Neural cell (in vitro differentiated cells): ENCODE measurements around the gene SLC8A1. TPM values are rescaled to one million over a fixed set of nuclear protein-coding genes. Genes with fewer than 3 reads are reported as not detected.

Experiments used
- H2AFZ ChIP-seq: fragments of 200-600, 300-800 bp; sonication (generic), shearing (Covaris generic); 2 replicates; pipeline ENCODE4 v1.6.0; 2014; ENCODE audit warnings: low read depth, mild to moderate bottlenecking, antibody characterized with exemption, low read length, moderate library complexity
- H3F3A ChIP-seq: fragments of 200-600 bp; shearing (Covaris generic); 2 replicates; pipeline ENCODE4 v1.6.1; 2016; ENCODE audit warnings: mild to moderate bottlenecking, moderate library complexity, mixed read lengths, antibody characterized with exemption, low read length; ENCODE audit not compliant: insufficient read depth, poor library complexity, severe bottlenecking
- H3K27ac ChIP-seq: fragments of 200-600, 300-800 bp; sonication (generic), shearing (Covaris generic); 2 replicates; pipeline ENCODE4 v1.5.1; 2014; ENCODE audit warnings: mild to moderate bottlenecking, low read length, moderate library complexity
- H3K27me3 ChIP-seq: fragments of 300-800, 200-600 bp; sonication (generic), shearing (Covaris generic); 2 replicates; pipeline ENCODE4 v1.6.0; 2014; ENCODE audit warnings: mild to moderate bottlenecking, low read depth, low read length, moderate library complexity; ENCODE audit not compliant: insufficient read depth
- H3K36me3 ChIP-seq: fragments of 300-800, 200-600 bp; sonication (generic), shearing (Covaris generic); 2 replicates; pipeline ENCODE4 v1.5.1; 2014; ENCODE audit warnings: mild to moderate bottlenecking, antibody characterized with exemption, low read length, moderate library complexity; ENCODE audit not compliant: insufficient read depth
- H3K4me2 ChIP-seq: fragments of 300-800, 200-600 bp; sonication (generic), shearing (Covaris generic); 2 replicates; pipeline ENCODE4 v1.6.0; 2014; ENCODE audit warnings: mild to moderate bottlenecking, low read length
- H3K4me3 ChIP-seq: fragments of 300-800, 200-600 bp; sonication (generic), shearing (Covaris generic); 2 replicates; pipeline ENCODE4 v1.5.1; 2014; ENCODE audit warnings: mild to moderate bottlenecking, low read length, moderate library complexity
- H3K79me2 ChIP-seq: fragments of 200-600 bp; shearing (Covaris generic); replicated peaks from 2 replicates; pipeline ENCODE4 v1.6.0; 2014; ENCODE audit warnings: mild to moderate bottlenecking, low read length, moderate library complexity; ENCODE audit not compliant: insufficient read depth
- H3K9ac ChIP-seq: fragments of 300-800, 200-600 bp; sonication (generic), shearing (Covaris generic); 2 replicates; pipeline ENCODE4 v1.6.1; 2016; ENCODE audit warnings: mild to moderate bottlenecking, low read length, mixed read lengths
- H3K9me2 ChIP-seq: fragments of 200-600 bp; shearing (Covaris generic); 2 replicates; pipeline ENCODE4 v1.6.1; 2016; ENCODE audit warnings: mild to moderate bottlenecking, low read length, mixed read lengths; ENCODE audit not compliant: insufficient read depth
- H3K9me3 ChIP-seq: fragments of 200-600, 300-800 bp; sonication (generic), shearing (Covaris generic); 2 replicates; pipeline ENCODE4 v1.6.1; 2016; ENCODE audit warnings: mild to moderate bottlenecking, mixed run types, low read length, moderate library complexity, mixed read lengths
- H4K20me1 ChIP-seq: fragments of 200-600 bp; shearing (Covaris generic); 2 replicates; pipeline ENCODE4 v1.6.1; 2016; ENCODE audit warnings: mild to moderate bottlenecking, mixed run types; ENCODE audit not compliant: insufficient read depth
- EP300 ChIP-seq: fragments of 450-650 bp; conservative IDR thresholded peaks from 2 replicates; pipeline ENCODE4 v1.6.1; 2014; ENCODE audit warnings: antibody characterized with exemption, mild to moderate bottlenecking, moderate library complexity; ENCODE audit not compliant: poor library complexity, severe bottlenecking
- EZH2 ChIP-seq: fragments of 200-600, 300-800 bp; shearing (Covaris generic), sonication (generic); IDR thresholded peaks from 2 replicates; pipeline ENCODE4 v1.6.1; 2014; ENCODE audit warnings: antibody characterized with exemption, low read length, borderline replicate concordance, mild to moderate bottlenecking; ENCODE audit not compliant: insufficient read depth, poor library complexity, severe bottlenecking
- MXI1 ChIP-seq: fragments of 450-650 bp; conservative IDR thresholded peaks from 2 replicates; pipeline ENCODE4 v1.6.1; 2014; ENCODE audit warnings: antibody characterized with exemption, mild to moderate bottlenecking; ENCODE audit not compliant: poor library complexity, severe bottlenecking
- POLR2AphosphoS5 ChIP-seq: IDR thresholded peaks from 2 replicates; pipeline ENCODE4 v1.6.1; 2012
- RAD21 ChIP-seq: fragments of 450-650 bp; conservative IDR thresholded peaks from 2 replicates; pipeline ENCODE4 v1.6.1; 2014; ENCODE audit warnings: antibody characterized with exemption, mild to moderate bottlenecking, moderate library complexity
- SMC3 ChIP-seq: fragments of 450-650 bp; conservative IDR thresholded peaks from 2 replicates; pipeline ENCODE4 v1.6.1; 2014; ENCODE audit warnings: antibody characterized with exemption, mild to moderate bottlenecking, moderate library complexity; ENCODE audit not compliant: poor library complexity
- TAF1 ChIP-seq: IDR thresholded peaks from 2 replicates; pipeline ENCODE4 v1.6.1; 2012; ENCODE audit warnings: low read depth
- polyA plus RNA-seq: library from polyadenylated mRNA; depleted of rRNA; stranded (reverse); fragments of >200 nt; gene quantifications from 2 replicates; pipeline ENCODE4 v1.2.3, GENCODE V29; 2014
- TF ChIP-seq, protein P1 (sequence below): IDR thresholded peaks from 2 replicates; pipeline ENCODE4 v1.6.1; 2012; ENCODE audit warnings: borderline replicate concordance
- TF ChIP-seq, protein P2 (sequence below): fragments of 450-650 bp; IDR thresholded peaks from 2 replicates; pipeline ENCODE4 v1.5.1; 2014; ENCODE audit warnings: antibody characterized with exemption, mild to moderate bottlenecking, moderate library complexity; ENCODE audit not compliant: poor library complexity, severe bottlenecking

Gene SLC8A1
- polyA plus RNA-seq, 1 donor from 2014 or later: 18.7 TPM

GRCh38 chr2:40192864-40193669 lies 258.8 kb downstream of the SLC8A1 start:
- H3K9me3 ChIP-seq: no peaks in the 10 kb centered on the region
- no peak overlapping the region for H3K4me2 ChIP-seq
- no peak overlapping the region for H3K27ac ChIP-seq
- no peak overlapping the region for H3K4me3 ChIP-seq
- no peaks in the 10 kb centered on the region for H3K36me3 ChIP-seq
- TF ChIP-seq SMC3: no peak
- no peak for TF ChIP-seq EP300
- TF ChIP-seq TAF1: no peak
- TF ChIP-seq, protein P1, sequence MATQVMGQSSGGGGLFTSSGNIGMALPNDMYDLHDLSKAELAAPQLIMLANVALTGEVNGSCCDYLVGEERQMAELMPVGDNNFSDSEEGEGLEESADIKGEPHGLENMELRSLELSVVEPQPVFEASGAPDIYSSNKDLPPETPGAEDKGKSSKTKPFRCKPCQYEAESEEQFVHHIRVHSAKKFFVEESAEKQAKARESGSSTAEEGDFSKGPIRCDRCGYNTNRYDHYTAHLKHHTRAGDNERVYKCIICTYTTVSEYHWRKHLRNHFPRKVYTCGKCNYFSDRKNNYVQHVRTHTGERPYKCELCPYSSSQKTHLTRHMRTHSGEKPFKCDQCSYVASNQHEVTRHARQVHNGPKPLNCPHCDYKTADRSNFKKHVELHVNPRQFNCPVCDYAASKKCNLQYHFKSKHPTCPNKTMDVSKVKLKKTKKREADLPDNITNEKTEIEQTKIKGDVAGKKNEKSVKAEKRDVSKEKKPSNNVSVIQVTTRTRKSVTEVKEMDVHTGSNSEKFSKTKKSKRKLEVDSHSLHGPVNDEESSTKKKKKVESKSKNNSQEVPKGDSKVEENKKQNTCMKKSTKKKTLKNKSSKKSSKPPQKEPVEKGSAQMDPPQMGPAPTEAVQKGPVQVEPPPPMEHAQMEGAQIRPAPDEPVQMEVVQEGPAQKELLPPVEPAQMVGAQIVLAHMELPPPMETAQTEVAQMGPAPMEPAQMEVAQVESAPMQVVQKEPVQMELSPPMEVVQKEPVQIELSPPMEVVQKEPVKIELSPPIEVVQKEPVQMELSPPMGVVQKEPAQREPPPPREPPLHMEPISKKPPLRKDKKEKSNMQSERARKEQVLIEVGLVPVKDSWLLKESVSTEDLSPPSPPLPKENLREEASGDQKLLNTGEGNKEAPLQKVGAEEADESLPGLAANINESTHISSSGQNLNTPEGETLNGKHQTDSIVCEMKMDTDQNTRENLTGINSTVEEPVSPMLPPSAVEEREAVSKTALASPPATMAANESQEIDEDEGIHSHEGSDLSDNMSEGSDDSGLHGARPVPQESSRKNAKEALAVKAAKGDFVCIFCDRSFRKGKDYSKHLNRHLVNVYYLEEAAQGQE: no peak
- no peak for TF ChIP-seq POLR2AphosphoS5
- TF ChIP-seq, protein P2, sequence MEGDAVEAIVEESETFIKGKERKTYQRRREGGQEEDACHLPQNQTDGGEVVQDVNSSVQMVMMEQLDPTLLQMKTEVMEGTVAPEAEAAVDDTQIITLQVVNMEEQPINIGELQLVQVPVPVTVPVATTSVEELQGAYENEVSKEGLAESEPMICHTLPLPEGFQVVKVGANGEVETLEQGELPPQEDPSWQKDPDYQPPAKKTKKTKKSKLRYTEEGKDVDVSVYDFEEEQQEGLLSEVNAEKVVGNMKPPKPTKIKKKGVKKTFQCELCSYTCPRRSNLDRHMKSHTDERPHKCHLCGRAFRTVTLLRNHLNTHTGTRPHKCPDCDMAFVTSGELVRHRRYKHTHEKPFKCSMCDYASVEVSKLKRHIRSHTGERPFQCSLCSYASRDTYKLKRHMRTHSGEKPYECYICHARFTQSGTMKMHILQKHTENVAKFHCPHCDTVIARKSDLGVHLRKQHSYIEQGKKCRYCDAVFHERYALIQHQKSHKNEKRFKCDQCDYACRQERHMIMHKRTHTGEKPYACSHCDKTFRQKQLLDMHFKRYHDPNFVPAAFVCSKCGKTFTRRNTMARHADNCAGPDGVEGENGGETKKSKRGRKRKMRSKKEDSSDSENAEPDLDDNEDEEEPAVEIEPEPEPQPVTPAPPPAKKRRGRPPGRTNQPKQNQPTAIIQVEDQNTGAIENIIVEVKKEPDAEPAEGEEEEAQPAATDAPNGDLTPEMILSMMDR: no peak
- TF ChIP-seq RAD21: no peak
- no peak for TF ChIP-seq MXI1
- TF ChIP-seq EZH2: no peak
- no peaks in the 10 kb centered on the region for H3K79me2 ChIP-seq
- no peak overlapping the region for H2AFZ ChIP-seq
- H3K9me2 ChIP-seq: no peaks in the 10 kb centered on the region
- no peaks in the 10 kb centered on the region for H3K27me3 ChIP-seq
- H3K9ac ChIP-seq: no peak overlapping the region
- no peaks in the 10 kb centered on the region for H4K20me1 ChIP-seq
- no peaks in the 10 kb centered on the region for H3F3A ChIP-seq

DNA sequence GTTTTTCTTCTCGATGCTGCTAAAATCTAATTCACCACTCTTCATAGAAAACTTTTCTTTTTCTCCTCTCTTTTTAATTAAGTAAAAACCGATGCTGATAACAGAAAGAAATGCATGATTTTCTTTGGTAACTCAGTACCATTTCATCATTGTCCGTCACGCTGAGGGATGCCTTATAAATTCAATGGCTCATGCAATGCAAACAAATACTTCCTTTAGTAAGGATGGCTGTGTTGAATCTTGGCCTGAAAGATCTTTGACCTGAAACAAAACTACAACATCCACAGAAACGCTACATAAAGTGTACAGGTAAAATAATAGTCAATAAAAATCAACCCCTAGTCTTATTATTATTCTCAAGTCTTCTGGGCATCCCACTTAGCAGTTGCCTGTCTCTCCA lies 261.4 kb downstream of the SLC8A1 start:
- Histone ChIP-seq H3K9me2 (no peaks in the 10 kb centered on the region), H3K9ac (no peak overlapping the region), H3K9me3 (no peaks in the 10 kb centered on the region), H2AFZ (no peak overlapping the region), H3K36me3 (no peaks in the 10 kb centered on the region), H4K20me1 (no peaks in the 10 kb centered on the region), H3K4me2 (no peak overlapping the region), H3K27ac (no peak overlapping the region), H3F3A (no peaks in the 10 kb centered on the region), H3K4me3 (no peak overlapping the region), H3K27me3 (no peaks in the 10 kb centered on the region), H3K79me2 (no peaks in the 10 kb centered on the region)
- TF ChIP-seq, protein P2: no peak
- TF ChIP-seq MXI1 (no peak), POLR2AphosphoS5 (no peak), EP300 (no peak), SMC3 (no peak), TAF1 (no peak), EZH2 (no peak)
- TF ChIP-seq, protein P1: no peak
